Measurements from ENCODE around the gene SLC22A17.

The SLC22A17 gene

DNA sequence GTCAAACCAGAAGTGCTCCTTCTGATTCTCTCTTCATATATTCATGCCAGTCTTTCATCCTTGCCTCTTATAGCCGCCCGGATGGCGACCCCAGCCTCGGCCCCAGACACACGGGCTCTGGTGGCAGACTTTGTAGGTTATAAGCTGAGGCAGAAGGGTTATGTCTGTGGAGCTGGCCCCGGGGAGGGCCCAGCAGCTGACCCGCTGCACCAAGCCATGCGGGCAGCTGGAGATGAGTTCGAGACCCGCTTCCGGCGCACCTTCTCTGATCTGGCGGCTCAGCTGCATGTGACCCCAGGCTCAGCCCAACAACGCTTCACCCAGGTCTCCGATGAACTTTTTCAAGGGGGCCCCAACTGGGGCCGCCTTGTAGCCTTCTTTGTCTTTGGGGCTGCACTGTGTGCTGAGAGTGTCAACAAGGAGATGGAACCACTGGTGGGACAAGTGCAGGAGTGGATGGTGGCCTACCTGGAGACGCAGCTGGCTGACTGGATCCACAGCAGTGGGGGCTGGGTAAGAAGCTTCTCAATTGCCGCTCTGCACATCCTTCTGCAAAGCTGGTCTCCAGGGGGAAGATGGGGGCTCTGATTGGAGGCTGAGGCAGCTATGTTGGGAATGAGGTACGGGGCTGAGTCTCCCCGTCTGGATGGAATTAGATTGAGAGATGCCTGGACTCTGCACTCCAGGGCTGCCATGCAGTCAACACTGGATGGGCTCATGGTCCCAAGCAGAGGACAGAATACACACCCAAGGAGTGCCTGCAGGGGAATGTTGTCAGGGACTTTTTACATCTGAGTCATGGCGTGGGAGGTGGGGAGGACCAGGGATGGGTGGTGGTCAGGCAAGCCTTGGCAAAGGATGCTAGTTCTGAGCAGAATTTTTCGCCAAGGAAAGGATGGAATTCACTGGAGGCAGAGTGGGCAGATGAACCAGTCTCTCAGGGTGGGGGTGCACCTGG lies 44.7 kb downstream of the SLC22A17 start:
- no peak for DNase-seq (ENCODE audit: low read depth)

DNA sequence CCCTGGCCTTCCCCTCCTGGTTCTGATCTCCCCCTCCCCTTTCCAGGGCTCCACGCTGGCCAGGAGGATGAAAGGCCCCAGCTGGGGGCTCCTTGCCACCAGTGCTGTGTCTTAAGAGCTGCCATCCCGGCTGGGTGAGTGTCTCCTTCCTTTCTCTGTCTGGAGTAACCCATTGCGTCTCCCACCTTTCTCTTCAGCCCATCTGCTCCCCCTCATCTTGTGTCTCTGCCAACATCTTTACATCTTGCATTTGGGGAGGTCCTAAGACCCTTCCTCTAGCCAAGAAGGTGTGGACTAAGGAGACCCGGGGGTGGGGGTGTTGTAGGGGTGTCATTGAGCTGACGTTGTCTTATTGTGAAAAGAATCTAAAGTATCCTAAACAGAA lies 45.5 kb downstream of the SLC22A17 start:
- DNase-seq (ENCODE audit: low read depth): no peak

DNA sequence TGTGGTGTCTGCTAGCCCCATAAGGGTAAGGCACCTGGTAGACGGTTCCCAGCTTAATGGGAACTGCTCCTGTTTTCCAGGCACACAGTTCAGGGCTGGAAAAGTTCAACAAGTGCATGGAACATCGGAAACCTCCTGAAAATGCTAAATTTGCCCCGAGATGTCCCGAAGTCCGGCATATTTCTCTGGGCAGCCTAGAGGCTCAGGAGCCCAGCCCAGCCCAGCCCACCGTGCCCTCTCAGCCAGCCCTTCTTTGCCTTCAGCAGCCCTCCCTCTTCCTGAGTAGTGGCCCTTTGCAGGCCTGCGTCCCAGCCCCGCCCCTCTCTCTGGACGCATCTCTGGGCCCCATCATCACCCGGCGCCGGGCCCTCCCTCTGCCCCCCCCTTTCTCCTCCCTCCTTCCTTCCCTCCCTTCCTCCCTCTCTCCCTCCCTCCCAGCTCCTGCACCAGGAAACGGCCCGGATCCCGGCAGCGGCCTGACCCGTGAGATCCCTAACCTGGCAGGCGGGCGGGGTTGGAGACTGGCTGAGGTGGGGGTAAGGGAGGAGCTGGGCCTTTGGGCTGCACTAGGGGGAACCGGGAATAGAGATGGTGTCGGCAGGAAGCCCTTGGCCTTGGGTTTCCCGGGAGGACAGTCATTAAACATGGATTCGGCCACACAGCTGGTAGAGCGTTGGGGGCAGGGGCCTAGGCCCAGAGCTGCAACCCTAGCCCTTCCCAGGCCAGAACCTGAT lies 46.1 kb downstream of the SLC22A17 start, which contains the start of gene BCL2L2:
TSS of gene BCL2L2 (plus strand) at position 422 of the 734 bp plus-strand sequence. CDS start 935 bp downstream, outside the sequence.
- DNase-seq (ENCODE audit: low read depth): no peak

DNA sequence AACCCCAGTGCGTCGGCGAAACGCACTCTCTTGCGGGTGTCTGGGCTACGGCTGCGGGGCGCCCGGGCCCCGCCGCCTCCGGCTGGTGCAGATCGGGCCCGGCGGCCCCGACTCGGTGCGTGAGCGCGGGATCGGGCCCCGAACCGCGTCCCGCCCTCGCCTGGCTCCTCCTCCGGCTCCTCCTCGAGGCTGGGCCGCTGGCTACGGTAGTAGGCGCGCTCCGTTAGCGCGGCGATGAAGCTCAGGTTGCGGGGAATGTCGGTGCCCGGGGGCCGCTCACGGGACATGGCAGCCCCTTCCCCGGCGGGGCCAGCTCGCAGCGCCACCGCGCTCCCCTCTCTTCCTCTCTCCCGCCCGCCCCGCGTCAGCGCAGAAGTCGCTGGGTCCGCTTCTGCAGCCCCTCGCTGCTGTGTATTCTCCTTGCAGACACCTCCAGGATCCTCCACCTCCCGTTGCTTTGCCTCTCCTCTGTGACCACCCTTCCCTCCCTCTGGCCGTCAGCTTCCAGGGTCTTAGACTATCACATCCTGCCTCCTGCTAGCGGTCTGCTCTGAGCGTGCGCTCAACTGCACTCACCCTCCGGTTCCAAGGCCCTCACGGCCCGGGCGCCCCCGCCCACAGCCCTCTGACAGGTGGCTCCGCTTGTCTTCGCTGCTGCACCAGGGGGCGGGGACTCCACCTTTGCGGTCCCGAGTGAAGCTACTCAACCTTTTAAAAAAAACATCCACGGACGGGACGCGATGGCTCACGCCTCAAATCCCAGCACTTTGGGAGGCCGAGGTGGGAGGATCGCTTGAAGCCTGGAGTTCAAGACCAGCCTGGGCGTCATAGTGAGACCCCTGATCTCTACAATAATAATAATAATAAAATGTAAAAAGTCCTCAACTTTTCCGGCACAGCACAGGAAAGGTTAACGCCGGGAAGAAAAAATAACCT lies 50.1 kb downstream of the SLC22A17 start, which contains the start of gene PPP1R3E:
TSS of gene PPP1R3E (minus strand) at position 570 of the 936 bp plus-strand sequence. CDS start at position 287, 283 bp downstream.
- DNase-seq (ENCODE audit: low read depth): peak; percentile 87

DNA sequence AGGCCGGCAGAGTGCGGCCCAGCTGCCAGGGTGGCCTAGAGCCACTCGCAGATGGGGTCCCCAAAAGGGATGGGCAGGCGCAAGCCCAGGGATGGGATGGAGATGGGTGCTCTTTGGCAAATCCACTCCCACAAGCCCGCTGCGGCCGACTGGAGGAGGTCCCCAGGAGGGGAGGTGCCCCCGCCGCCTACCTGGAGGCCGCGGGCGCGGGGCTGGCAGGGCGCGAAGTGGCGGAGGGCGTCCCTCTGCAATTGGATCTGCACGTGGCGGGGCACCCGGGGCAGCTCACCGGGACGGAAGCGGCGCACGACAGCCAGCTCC lies 50.8 kb downstream of the SLC22A17 start:
- no peak for DNase-seq (ENCODE audit: low read depth)

DNA sequence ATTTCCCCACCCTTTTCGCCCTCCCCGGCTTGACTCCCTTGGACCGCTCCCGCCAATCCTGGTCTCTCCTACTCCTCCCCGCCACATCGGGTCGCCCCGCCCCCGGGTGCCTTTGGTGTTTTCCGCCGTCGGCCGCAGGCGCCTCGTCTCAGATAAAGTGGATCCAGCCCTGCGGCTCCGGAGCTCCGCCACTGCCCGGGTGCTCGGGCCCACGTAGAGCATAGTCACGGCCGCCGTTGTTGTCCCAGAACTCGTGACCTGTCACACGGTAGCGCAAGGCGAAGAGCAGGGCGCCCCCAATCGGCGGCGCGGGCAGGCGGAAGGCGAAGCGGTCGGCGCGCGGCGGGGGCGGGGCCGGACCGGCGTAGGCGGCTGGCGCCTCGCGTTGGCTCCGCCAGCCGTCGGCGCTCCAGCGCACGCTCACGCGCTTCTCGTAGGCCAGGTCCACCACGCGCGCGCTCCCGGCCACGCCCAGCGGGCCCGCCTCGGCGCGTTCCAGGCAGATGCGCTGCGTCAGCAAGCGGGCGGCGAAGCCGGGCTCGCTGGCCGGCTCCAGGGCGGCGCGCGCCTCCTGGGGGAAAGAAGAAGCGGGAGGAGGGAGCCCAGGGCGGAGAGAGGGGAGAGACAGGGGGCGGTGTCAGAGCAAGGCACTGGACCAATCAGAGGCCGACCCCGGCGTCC lies 51.3 kb downstream of the SLC22A17 start:
- DNase-seq (ENCODE audit: low read depth): peak; percentile 100

DNA sequence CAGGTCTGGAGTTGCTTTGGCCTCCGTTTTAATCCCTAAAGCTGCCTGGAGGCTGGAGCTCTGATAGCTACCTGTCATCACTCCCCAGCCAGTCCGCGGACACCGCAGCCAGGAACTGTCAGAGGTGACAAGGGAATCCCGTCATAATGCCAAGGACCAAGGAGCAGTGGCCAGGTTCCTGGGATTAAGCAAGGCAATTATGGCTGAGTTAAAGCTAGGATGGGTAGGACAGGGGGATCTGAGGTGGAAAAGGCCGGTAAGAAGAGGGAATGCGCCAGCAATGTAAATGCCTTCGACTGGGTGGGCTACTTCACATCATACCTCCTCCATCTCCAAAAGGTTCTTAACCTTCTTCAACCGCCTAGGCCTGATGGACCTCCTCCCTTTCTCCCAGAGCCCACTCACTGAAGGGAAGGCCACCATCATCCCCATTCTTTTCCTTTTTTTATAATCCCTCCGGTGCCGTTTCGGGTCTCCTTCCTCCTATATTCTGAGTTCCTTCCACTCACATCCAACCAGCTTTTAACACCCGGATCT lies 51.9 kb downstream of the SLC22A17 start:
- no peak for DNase-seq (ENCODE audit: low read depth)

DNA sequence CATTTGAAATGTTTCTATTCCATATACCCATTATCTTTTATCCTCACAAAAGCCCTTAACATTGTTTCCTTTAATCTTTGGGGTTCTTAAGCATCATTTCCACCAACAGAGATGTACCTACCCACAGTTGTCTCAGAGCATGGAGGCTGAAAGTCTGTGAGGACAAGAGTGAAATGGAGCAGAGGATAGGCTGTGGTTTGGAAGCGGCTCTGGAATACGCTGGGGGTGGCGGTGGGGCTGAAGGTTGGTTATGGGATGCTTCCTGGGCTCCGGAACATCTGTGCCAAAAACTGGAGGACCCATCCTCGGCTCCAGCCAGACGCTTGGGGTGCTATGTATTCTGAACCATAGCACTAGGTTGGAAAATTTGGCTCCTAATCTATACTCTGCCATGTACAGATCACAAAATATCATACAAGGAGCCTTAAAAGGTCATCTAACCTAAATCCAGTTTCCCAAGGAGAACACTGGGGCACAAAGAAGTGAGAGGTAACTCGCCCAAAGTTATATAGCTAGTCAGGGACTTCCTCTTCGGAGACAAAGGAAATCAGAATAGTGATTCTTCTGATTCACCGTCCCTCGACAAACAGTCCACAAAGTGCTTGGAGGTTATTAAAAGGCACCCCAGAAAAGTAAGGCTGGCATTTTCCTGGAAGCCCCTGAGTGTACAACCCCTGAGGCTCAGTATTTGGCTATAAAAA lies 52.6 kb downstream of the SLC22A17 start:
- DNase-seq (ENCODE audit: low read depth): no peak

DNA sequence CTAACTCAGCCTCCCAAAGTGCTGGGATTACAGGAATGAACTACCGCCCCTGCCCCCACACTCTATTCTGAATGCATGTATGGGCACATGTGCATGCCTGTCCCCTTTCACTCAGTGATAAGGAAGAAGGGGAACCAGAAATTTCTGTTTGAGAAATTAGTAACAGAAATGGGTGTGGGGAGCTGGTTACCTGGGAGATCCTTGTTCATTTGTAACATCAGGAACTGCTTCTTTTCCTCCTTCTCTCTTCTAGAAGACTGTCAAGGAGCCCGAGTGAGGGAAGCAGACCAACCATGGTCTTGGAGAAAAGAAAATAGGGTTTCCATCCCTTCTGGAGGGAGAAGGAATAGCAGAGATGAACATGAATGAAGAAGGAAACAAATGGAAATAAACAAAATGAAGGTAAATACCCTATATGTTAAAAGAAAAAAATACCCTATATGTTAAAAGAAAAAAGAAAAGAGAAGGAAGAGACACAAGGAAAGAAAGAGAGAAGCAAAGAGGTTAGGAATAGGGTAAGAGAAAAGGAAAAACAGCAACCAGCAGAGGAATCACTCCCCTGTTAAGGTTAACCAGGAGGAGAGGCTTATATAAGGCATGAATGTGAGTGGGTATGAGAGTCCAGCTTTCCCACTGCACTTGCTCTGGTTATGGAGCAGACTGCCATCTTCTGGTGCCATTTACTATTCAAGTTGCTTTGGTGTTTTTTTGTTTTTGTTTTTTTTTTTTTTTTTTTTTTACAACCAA lies 53.3 kb downstream of the SLC22A17 start:
- no peak for DNase-seq (ENCODE audit: low read depth)

DNA sequence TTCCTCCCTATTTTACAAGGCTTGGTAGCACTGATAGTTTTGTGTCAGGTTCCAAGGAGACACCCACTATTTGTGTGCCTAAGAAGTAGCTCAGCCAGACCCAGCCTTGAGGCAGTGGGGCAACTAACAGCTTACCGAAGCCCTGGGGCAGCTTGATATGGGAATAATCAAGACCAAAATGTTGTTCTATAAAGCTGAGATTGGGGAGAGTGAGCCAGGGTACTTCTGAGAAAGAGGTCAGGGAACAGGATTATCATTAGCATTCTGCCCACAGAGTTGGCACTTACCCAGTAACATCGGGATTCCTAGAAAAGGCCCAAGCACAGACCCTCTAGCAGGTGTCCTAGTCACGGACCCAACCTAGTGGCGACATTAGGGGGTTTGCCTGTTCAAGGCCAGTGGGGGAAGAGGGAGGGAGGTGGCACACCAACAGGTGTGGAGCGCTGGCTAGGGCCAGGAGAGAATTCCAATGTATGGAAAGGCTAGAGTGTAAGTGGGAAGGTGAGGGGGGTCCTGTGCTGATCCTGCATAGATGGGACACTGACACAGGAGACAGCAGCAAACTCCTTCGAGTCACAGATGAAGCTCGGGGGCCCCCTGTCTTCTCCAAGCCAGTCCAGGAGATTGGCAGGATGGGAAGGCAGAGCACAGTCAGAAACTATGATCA lies 54.9 kb downstream of the SLC22A17 start:
- DNase-seq (ENCODE audit: low read depth): no peak

DNA sequence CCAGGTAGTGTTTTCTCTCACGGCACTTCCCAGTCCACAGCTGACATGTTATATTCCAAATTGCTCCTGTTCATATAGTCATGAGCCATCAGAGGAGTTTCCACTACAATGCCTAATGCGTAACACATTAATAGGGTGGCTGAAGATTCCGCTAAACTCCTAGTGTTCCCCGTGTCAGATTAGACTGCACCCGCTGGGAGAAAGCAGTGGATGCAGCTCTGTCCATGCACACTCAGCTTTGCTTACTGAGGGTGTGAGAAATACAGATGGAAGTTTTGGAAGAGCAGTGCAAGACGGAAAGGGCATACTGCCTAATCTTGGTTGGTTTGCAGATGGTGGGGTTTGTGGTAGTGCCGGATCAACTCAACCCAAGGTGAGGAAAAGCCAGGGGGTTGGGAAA lies 55.6 kb downstream of the SLC22A17 start:
- DNase-seq (ENCODE audit: low read depth): no peak
